CD4-positive, alpha-beta T cell treated with Interleukin-6 for 4 hours (primary cell): ENCODE measurements around the gene IL17D.

Experiments used
- DNase-seq: peaks from one replicate; pipeline ENCODE4 v3.0.0-alpha.2; 2020; ENCODE audit warnings: mixed read lengths

IL17D gene

GRCh38 chr13:20696073-20696472 is 7.4 kb upstream of the IL17D start:
- no peak for DNase-seq

- no peak for DNase-seq
These were observed 3.8 kb upstream of the IL17D start for GRCh38 chr13:20699715-20700114.

- no peak for DNase-seq
These were observed 3.2 kb upstream of the IL17D start for GRCh38 chr13:20700288-20700687.

GRCh38 chr13:20701461-20701860 is 2.0 kb upstream of the IL17D start:
- DNase-seq: no peak

GRCh38 chr13:20702530-20702914 is 977 bp upstream of the IL17D start:
- no peak for DNase-seq

- peak; percentile 78 for DNase-seq
These were observed 420 bp downstream of the IL17D start for GRCh38 chr13:20703780-20704458.

- no peak for DNase-seq
These were observed 1.1 kb downstream of the IL17D start for GRCh38 chr13:20704459-20705069.

GRCh38 chr13:20706661-20707060 is 3.2 kb downstream of the IL17D start:
- DNase-seq: no peak

- DNase-seq: no peak
These were observed 4.7 kb downstream of the IL17D start for GRCh38 chr13:20708216-20708615.

GRCh38 chr13:20709369-20709768 is 5.9 kb downstream of the IL17D start:
- DNase-seq: no peak

GRCh38 chr13:20709782-20710181 is 6.3 kb downstream of the IL17D start:
- DNase-seq: no peak

GRCh38 chr13:20711301-20712044 is 8.0 kb downstream of the IL17D start:
- DNase-seq: no peak

GRCh38 chr13:20713014-20713376 is 9.5 kb downstream of the IL17D start:
- no peak for DNase-seq

- no peak for DNase-seq
These were observed 10.3 kb downstream of the IL17D start for GRCh38 chr13:20713751-20714150.

- DNase-seq: no peak
These were observed 10.7 kb downstream of the IL17D start for GRCh38 chr13:20714161-20714560.

GRCh38 chr13:20714563-20715329 is 11.2 kb downstream of the IL17D start:
- DNase-seq: no peak

GRCh38 chr13:20715330-20715712 is 11.8 kb downstream of the IL17D start:
- no peak for DNase-seq

GRCh38 chr13:20716951-20717350 is 13.5 kb downstream of the IL17D start:
- DNase-seq: no peak

GRCh38 chr13:20717581-20718542 is 14.4 kb downstream of the IL17D start:
- DNase-seq: no peak

GRCh38 chr13:20718958-20719566 is 15.6 kb downstream of the IL17D start:
- DNase-seq: no peak

- DNase-seq: no peak
These were observed 16.3 kb downstream of the IL17D start for GRCh38 chr13:20719783-20720182.

- no peak for DNase-seq
These were observed 17.0 kb downstream of the IL17D start for GRCh38 chr13:20720499-20720898.
